ENCODE results near the gene RCAN3.

The RCAN3 gene

GRCh38 chr1:24493785-24494184 lies 8.9 kb upstream of the RCAN3 start:
- no peak for TF ChIP-seq CTCF (IDR thresholded peaks at IDR 0.05; ENCODE audit: low read length, missing control alignments)

GRCh38 chr1:24498589-24498988 lies 4.0 kb upstream of the RCAN3 start:
- TF ChIP-seq CTCF (IDR thresholded peaks at IDR 0.05; ENCODE audit: low read length, missing control alignments) = no peak
- DNase-seq (ENCODE audit: low read depth) = no peak
- no peak overlapping the region for H3K4me3 ChIP-seq (replicated peaks; ENCODE audit: low read depth, low read length)

More at GRCh38 chr1:24493785-24494184, 8.9 kb upstream of the RCAN3 start:
- no peak for DNase-seq (ENCODE audit: low read depth)
- H3K4me3 ChIP-seq (replicated peaks; ENCODE audit: low read depth, low read length) = no peak overlapping the region

- no peak for DNase-seq (ENCODE audit: low read depth)
- H3K4me3 ChIP-seq (replicated peaks; ENCODE audit: low read depth, low read length) = no peak overlapping the region
- no peak for TF ChIP-seq CTCF (IDR thresholded peaks at IDR 0.05; ENCODE audit: low read length, missing control alignments)
These were observed 2.1 kb upstream of the RCAN3 start for GRCh38 chr1:24500448-24501048.

- no peak overlapping the region for H3K4me3 ChIP-seq (replicated peaks; ENCODE audit: low read depth, low read length)
- no peak for TF ChIP-seq CTCF (IDR thresholded peaks at IDR 0.05; ENCODE audit: low read length, missing control alignments)
- no peak for DNase-seq (ENCODE audit: low read depth)
These were observed 1.1 kb upstream of the RCAN3 start for GRCh38 chr1:24501371-24502064.

- peak overlapping the region; percentile 62 for H3K4me3 ChIP-seq (replicated peaks; ENCODE audit: low read depth, low read length)
- no peak for TF ChIP-seq CTCF (IDR thresholded peaks at IDR 0.05; ENCODE audit: low read length, missing control alignments)
- DNase-seq (ENCODE audit: low read depth) = peak; percentile 43
These were observed 449 bp upstream of the RCAN3 start for GRCh38 chr1:24502065-24502708.

- no peak for DNase-seq (ENCODE audit: low read depth)
- peak overlapping the region; percentile 46 for H3K4me3 ChIP-seq (replicated peaks; ENCODE audit: low read depth, low read length)
- TF ChIP-seq CTCF (IDR thresholded peaks at IDR 0.05; ENCODE audit: low read length, missing control alignments) = no peak
These were observed 569 bp downstream of the RCAN3 start for GRCh38 chr1:24503059-24503751.

Data from fibroblast of pulmonary artery (primary cell).